Measurements from ENCODE around the gene RGL2.
"Not testable (repeated sequence)": the region's sequence is repeated elsewhere in the genome, so short reads cannot be mapped to it uniquely, and the experiment has no call there.

DNA sequence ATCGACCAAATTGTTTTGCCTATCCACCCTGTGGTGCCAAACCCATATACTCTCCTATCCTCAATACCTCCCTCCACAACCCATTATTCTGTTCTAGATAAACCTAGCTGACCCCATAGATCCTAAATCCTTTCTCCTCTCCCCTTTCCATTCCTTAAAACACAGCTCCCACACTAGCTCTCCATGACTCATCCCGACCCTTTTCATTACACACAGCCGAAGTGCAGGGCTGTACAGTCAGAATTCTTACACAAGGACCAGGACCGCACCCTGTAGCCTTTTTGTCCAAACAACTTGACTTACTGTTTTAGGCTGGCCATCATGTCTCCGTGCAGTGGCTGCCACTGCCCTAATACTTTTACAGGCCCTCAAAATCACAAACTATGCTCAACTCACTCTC, 48.2 kb upstream of the RGL2 start:
- TF ChIP-seq, protein P1, sequence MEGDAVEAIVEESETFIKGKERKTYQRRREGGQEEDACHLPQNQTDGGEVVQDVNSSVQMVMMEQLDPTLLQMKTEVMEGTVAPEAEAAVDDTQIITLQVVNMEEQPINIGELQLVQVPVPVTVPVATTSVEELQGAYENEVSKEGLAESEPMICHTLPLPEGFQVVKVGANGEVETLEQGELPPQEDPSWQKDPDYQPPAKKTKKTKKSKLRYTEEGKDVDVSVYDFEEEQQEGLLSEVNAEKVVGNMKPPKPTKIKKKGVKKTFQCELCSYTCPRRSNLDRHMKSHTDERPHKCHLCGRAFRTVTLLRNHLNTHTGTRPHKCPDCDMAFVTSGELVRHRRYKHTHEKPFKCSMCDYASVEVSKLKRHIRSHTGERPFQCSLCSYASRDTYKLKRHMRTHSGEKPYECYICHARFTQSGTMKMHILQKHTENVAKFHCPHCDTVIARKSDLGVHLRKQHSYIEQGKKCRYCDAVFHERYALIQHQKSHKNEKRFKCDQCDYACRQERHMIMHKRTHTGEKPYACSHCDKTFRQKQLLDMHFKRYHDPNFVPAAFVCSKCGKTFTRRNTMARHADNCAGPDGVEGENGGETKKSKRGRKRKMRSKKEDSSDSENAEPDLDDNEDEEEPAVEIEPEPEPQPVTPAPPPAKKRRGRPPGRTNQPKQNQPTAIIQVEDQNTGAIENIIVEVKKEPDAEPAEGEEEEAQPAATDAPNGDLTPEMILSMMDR (optimal IDR thresholded peaks at IDR 0.05 in 1 of 3, IDR thresholded peaks at IDR 0.05 in 1 of 3, conservative IDR thresholded peaks at IDR 0.05 in 1 of 3; ENCODE audit: extremely low read depth in 1 of 3, insufficient read depth in 2 of 3, low read length in 3 of 3): not testable (repeated sequence)
- TF ChIP-seq EZH2 (IDR thresholded peaks at IDR 0.05; ENCODE audit: low read length): not testable (repeated sequence)
